Endothelial cell of umbilical vein (primary cell): ENCODE data around the gene GARIN5B. TPM values are rescaled to one million over a fixed set of nuclear protein-coding genes. Genes with fewer than 3 reads are reported as not detected.

Experiments
- BruUV-seq: library from RNA; stranded (reverse); fragments of 400-500 nt; replicated peaks from 2 replicates; lab custom pipeline; 2021; lab: Mats Ljungman, UMichigan
- CTCF ChIA-PET: fragments of 300-600, 350-600 bp; sonication (Branson Sonifier 250); formaldehyde crosslinking; loops from one replicate; lab custom pipeline; 2021; ENCODE audit warnings: antibody characterized with exemption, inconsistent platforms; lab: Charles Lee
- POLR2A ChIA-PET: fragments of 300-600, 350-600 bp; sonication (Branson Sonifier 250); formaldehyde crosslinking; loops from one replicate; lab custom pipeline; 2021; ENCODE audit warnings: antibody characterized with exemption, inconsistent platforms; lab: Charles Lee
- DNase-seq: peaks from one replicate; pipeline ENCODE4 v3.0.0-alpha.2; 2011; ENCODE audit warnings: low read depth, low spot score
- FAIRE-seq: peaks from 2 replicates; lab custom pipeline; 2011; peaks lifted over from hg19 to GRCh38; lab: Jason Lieb, UNC
- H2AFZ ChIP-seq: 2 replicates; pipeline ENCODE4 v1.6.0; 2012; ENCODE audit warnings: low read depth, low read length, control low read depth, inconsistent platforms
- H3K27ac ChIP-seq: 2 replicates; pipeline ENCODE4 v1.5.1; 2011; ENCODE audit warnings: low read depth, mild to moderate bottlenecking, control low read depth, low read length, moderate library complexity; ENCODE audit not compliant: insufficient read depth
- H3K27me3 ChIP-seq, 2 experiments: 2 replicates each; pipeline versions ENCODE4 v1.6.0 to v1.6.1; 2011; ENCODE audit warnings: low read length in 2 of 2, mixed read lengths in 1 of 2; ENCODE audit not compliant: control insufficient read depth in 2 of 2, insufficient read depth in 2 of 2
- H3K36me3 ChIP-seq, 2 experiments: 2 replicates in 1 of 2; 3 replicates in 1 of 2; pipeline ENCODE4 v1.5.1; 2011; ENCODE audit warnings: low read length in 2 of 2, mild to moderate bottlenecking in 1 of 2, moderate library complexity in 1 of 2; ENCODE audit not compliant: control insufficient read depth in 2 of 2, insufficient read depth in 2 of 2; ENCODE audit errors: extremely low read depth in 1 of 2
- H3K4me1 ChIP-seq: 3 replicates; pipeline ENCODE4 v1.5.1; 2011; ENCODE audit warnings: mild to moderate bottlenecking, low read length; ENCODE audit not compliant: control insufficient read depth, insufficient read depth; ENCODE audit errors: extremely low read depth
- H3K4me2 ChIP-seq: 2 replicates; pipeline ENCODE4 v1.6.1; 2011; ENCODE audit warnings: low read length, control low read depth, mixed read lengths; ENCODE audit not compliant: insufficient read depth
- H3K4me3 ChIP-seq, 3 experiments: fragments of 200-600 bp in 1 of 3; sonication (generic), shearing (Covaris generic) in 1 of 3; replicated peaks in 1 of 3; 2 replicates each; pipeline ENCODE4 v1.5.1; 2011 to 2016; ENCODE audit warnings: control low read depth in 3 of 3, low read length in 3 of 3, mild to moderate bottlenecking in 2 of 3, inconsistent platforms in 1 of 3, low read depth in 1 of 3, moderate library complexity in 1 of 3; ENCODE audit not compliant: insufficient read depth in 1 of 3
- H3K79me2 ChIP-seq: 2 replicates; pipeline ENCODE4 v1.6.0; 2012; ENCODE audit warnings: low read length, inconsistent platforms; ENCODE audit not compliant: control insufficient read depth, insufficient read depth
- H3K9ac ChIP-seq: replicated peaks from 2 replicates; pipeline ENCODE3; 2011; ENCODE audit warnings: low read length, control low read depth; ENCODE audit not compliant: insufficient read depth; ENCODE audit errors: extremely low read depth
- H3K9me1 ChIP-seq: replicated peaks from 3 replicates; pipeline ENCODE4 v1.6.0; 2011; ENCODE audit warnings: mild to moderate bottlenecking, low read length; ENCODE audit not compliant: control insufficient read depth, insufficient read depth; ENCODE audit errors: extremely low read depth
- H3K9me3 ChIP-seq: replicated peaks from 2 replicates; pipeline ENCODE4 v1.5.1; 2012; ENCODE audit warnings: low read length, inconsistent platforms; ENCODE audit not compliant: control insufficient read depth, insufficient read depth
- H4K20me1 ChIP-seq: replicated peaks from 2 replicates; pipeline ENCODE3; 2011; ENCODE audit warnings: mild to moderate bottlenecking, low read length; ENCODE audit not compliant: control insufficient read depth, insufficient read depth; ENCODE audit errors: extremely low read depth
- CTCF ChIP-seq, 2 donors: IDR thresholded peaks; 1 replicate in 1 of 2; 2 replicates in 1 of 2; pipeline ENCODE4 v1.5.1; 2011; ENCODE audit warnings: low read length in 2 of 2, mild to moderate bottlenecking in 2 of 2, moderate library complexity in 2 of 2, control low read depth in 1 of 2, inconsistent platforms in 1 of 2, low read depth in 1 of 2; ENCODE audit not compliant: insufficient read depth in 1 of 2; ENCODE audit errors: extremely low read depth in 1 of 2
- EZH2 ChIP-seq: IDR thresholded peaks from 2 replicates; pipeline ENCODE4 v1.6.1; 2012; ENCODE audit warnings: borderline replicate concordance, low read depth, mild to moderate bottlenecking, moderate library complexity, low read length, inconsistent platforms; ENCODE audit not compliant: severe bottlenecking
- JUN ChIP-seq: IDR thresholded peaks from 2 replicates; pipeline ENCODE4 v1.6.1; 2011; ENCODE audit warnings: borderline replicate concordance, low read depth; ENCODE audit not compliant: insufficient read length, insufficient read depth
- MYC ChIP-seq: IDR thresholded peaks from one replicate; pipeline ENCODE4 v1.6.1; 2011; ENCODE audit warnings: mild to moderate bottlenecking, low read depth, low read length
- POLR2AphosphoS5 ChIP-seq: IDR thresholded peaks from 2 replicates; pipeline ENCODE4 v1.6.1; 2012; ENCODE audit warnings: low read depth, mild to moderate bottlenecking, control low read depth, low read length, moderate library complexity; ENCODE audit not compliant: insufficient read depth
- dilution Hi-C: fragments of 300-500 bp; cut with MboI; formaldehyde crosslinking; loops from one replicate; pipeline ENCODE4 v1.15.0; 2019; ENCODE audit warnings: low sequenced_read_pairs; ENCODE audit not compliant: extremely low pct_ligation_motif_present
- intact Hi-C: fragments of 100-400 bp; cut with micrococcal nuclease; formaldehyde crosslinking; loops from one replicate; pipeline ENCODE4 v1.10.0; 2022
- polyA plus RNA-seq, 4 experiments: library from polyadenylated mRNA; depleted of rRNA in 3 of 4; stranded (reverse) in 3 of 4; unstranded in 1 of 4; fragments of >200 nt; gene quantifications; 2 replicates each; pipeline versions ENCODE4 v1.2.1 to v1.2.3, GENCODE V29; 2011 to 2012; ENCODE audit warnings: missing spikeins in 1 of 4
- total RNA-seq: library from RNA; stranded (reverse); gene quantifications from 2 replicates; pipeline ENCODE4 v1.2.3, GENCODE V29; 2021

Gene GARIN5B
- total and polyA plus RNA-seq, 2 donors (not counting 3 experiments of a cell fraction or from before 2014, with no cell fraction given), result not detected

- H3K4me2 ChIP-seq, result no peak overlapping the region
- H3K79me2 ChIP-seq, result no peaks in the 10 kb centered on the region
- H4K20me1 ChIP-seq, result no peaks in the 10 kb centered on the region
- ChIA-PET CTCF (no interaction called here), POLR2A (no interaction called here)
- TF ChIP-seq CTCF (IDR thresholded peaks at IDR 0.05; ENCODE audit: extremely low read depth in 1 of 2, insufficient read depth in 1 of 2, low read depth in 1 of 2, low read length in 2 of 2), result no peak
- H3K9ac ChIP-seq, result no peak overlapping the region
- H3K27ac ChIP-seq, result no peak overlapping the region
- H3K9me3 ChIP-seq, result no peaks in the 10 kb centered on the region
- H3K27me3 ChIP-seq, result peaks cover 3 to 4% of the 10 kb centered on the region in 2 experiments
- FAIRE-seq (no peak), DNase-seq (no peak)
- H2AFZ ChIP-seq, result no peak overlapping the region
- no peaks in the 10 kb centered on the region for H3K36me3 ChIP-seq
- no peaks in the 10 kb centered on the region for H3K4me1 ChIP-seq
- H3K4me3 ChIP-seq, result no peak overlapping the region
- no TSS peak for BruUV-seq
- no peaks in the 10 kb centered on the region for H3K9me1 ChIP-seq
- intact Hi-C loops, result no loop called here
- dilution Hi-C loops, result no loop called here
Measured at GRCh38 chr19:55360902-55361301, 2.2 kb downstream of the GARIN5B start.

- H3K9me3 ChIP-seq, result no peaks in the 10 kb centered on the region
- no peak overlapping the region for H3K27ac ChIP-seq
- CTCF ChIA-PET, result no interaction called here
- no peak overlapping the region for H3K9ac ChIP-seq
- intact Hi-C loops (no loop called here), dilution Hi-C loops (no loop called here)
- no peak overlapping the region for H2AFZ ChIP-seq
- H3K79me2 ChIP-seq, result no peaks in the 10 kb centered on the region
- no peaks in the 10 kb centered on the region for H3K9me1 ChIP-seq
- H3K4me3 ChIP-seq, result no peak overlapping the region
- H3K4me1 ChIP-seq, result no peaks in the 10 kb centered on the region
- POLR2A ChIA-PET, result interaction anchor here (0.9 to 1.0 kb wide), 2 partner anchors 10 to 20 kb away, joined by 3 to 7 read pairs; partner anchors contain the start of gene KMT5C
- H4K20me1 ChIP-seq, result no peaks in the 10 kb centered on the region
- no peak for TF ChIP-seq MYC
- TF ChIP-seq JUN, result no peak
- TF ChIP-seq EZH2, result no peak
- no peak for TF ChIP-seq POLR2AphosphoS5
- no peak overlapping the region for H3K4me2 ChIP-seq
- FAIRE-seq, result no peak
- peaks cover 11 to 12% of the 10 kb centered on the region in 2 experiments for H3K27me3 ChIP-seq
- no peak for DNase-seq
- H3K36me3 ChIP-seq, result no peaks in the 10 kb centered on the region
- no TSS peak for BruUV-seq
Measured at GRCh38 chr19:55358943-55359908, 3.8 kb downstream of the GARIN5B start.
